Osteoblast (primary cell): ENCODE results near the gene ISL2. TPM values are rescaled to one million over a fixed set of nuclear protein-coding genes. Genes with fewer than 3 reads are reported as not detected.

ENCODE experiments used
- DNase-seq: peaks from one replicate; pipeline ENCODE4 v3.0.0; 2011; ENCODE audit warnings: low spot score, mixed read lengths; ENCODE audit not compliant: insufficient read length; ENCODE audit errors: missing footprints
- H2AFZ ChIP-seq: 2 replicates; pipeline ENCODE4 v1.6.0; 2011; ENCODE audit warnings: mild to moderate bottlenecking, low read length
- H3K27ac ChIP-seq: 2 replicates; pipeline ENCODE4 v1.5.1; 2011; ENCODE audit warnings: mild to moderate bottlenecking, low read depth, low read length, moderate library complexity
- H3K27me3 ChIP-seq: 2 replicates; pipeline ENCODE4 v1.6.0; 2012; ENCODE audit warnings: mild to moderate bottlenecking, control low read depth, inconsistent platforms, low read length, moderate library complexity; ENCODE audit not compliant: insufficient read depth
- H3K36me3 ChIP-seq: 2 replicates; pipeline ENCODE4 v1.5.1; 2011; ENCODE audit warnings: mild to moderate bottlenecking, low read length, control low read depth, moderate library complexity; ENCODE audit not compliant: insufficient read depth
- H3K4me1 ChIP-seq: 2 replicates; pipeline ENCODE4 v1.5.1; 2011; ENCODE audit warnings: mild to moderate bottlenecking, low read length, control low read depth, moderate library complexity; ENCODE audit not compliant: insufficient read depth
- H3K4me2 ChIP-seq: 2 replicates; pipeline ENCODE4 v1.6.0; 2011; ENCODE audit warnings: mild to moderate bottlenecking, low read length; ENCODE audit not compliant: insufficient read depth
- H3K4me3 ChIP-seq: fragments of 200-600 bp; sonication (generic); 3 replicates; pipeline ENCODE4 v1.5.1; 2012; ENCODE audit warnings: mild to moderate bottlenecking, low read length, inconsistent platforms; ENCODE audit not compliant: insufficient read depth
- H3K79me2 ChIP-seq: 2 replicates; pipeline ENCODE4 v1.6.0; 2012; ENCODE audit warnings: mild to moderate bottlenecking, low read length, control low read depth, inconsistent platforms; ENCODE audit not compliant: insufficient read depth
- H3K9me3 ChIP-seq: 2 replicates; pipeline ENCODE4 v1.5.1; 2011; ENCODE audit warnings: low read depth, low read length, control low read depth
- H4K20me1 ChIP-seq: 2 replicates; pipeline ENCODE4 v1.6.0; 2012; ENCODE audit warnings: mild to moderate bottlenecking, low read length, control low read depth; ENCODE audit not compliant: insufficient read depth
- total RNA-seq: library from RNA; depleted of rRNA; stranded (reverse); fragments of >200 nt; gene quantifications from 2 replicates; pipeline ENCODE4 v1.2.3, GENCODE V29; 2012
- TF ChIP-seq, protein P1 (sequence below): IDR thresholded peaks from 2 replicates; pipeline ENCODE4 v1.5.1; 2011; ENCODE audit warnings: mild to moderate bottlenecking, low read depth, low read length, moderate library complexity; ENCODE audit errors: extremely low read depth

The ISL2 gene
- total RNA-seq, 1 donor = 1.1 TPM

DNA sequence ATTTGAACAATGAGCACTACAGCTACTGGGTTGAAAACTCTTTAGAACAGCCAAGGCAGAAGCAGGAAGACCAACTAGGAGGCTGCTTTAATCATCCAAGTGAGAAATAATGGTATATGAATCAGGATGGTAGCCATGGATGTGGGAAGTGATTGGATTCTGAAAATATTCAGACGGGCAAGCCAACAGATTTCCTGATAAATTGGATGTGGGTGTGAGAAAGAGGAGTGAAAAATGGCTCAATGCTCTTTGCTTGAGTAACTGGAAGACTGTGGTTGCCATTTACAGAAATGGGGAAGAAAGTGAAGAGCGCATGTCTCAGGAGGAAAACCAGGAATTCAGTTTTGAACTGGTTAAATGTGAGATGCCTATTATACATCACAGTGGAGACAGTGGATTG is 50.4 kb downstream of the ISL2 start:
- H2AFZ ChIP-seq = no peak overlapping the region
- no peak overlapping the region for H3K27ac ChIP-seq
- no peaks in the 10 kb centered on the region for H3K79me2 ChIP-seq
- no peaks in the 10 kb centered on the region for H3K27me3 ChIP-seq
- H3K4me3 ChIP-seq = no peak overlapping the region
- H3K4me1 ChIP-seq = no peaks in the 10 kb centered on the region
- no peaks in the 10 kb centered on the region for H3K9me3 ChIP-seq
- TF ChIP-seq, protein P1, sequence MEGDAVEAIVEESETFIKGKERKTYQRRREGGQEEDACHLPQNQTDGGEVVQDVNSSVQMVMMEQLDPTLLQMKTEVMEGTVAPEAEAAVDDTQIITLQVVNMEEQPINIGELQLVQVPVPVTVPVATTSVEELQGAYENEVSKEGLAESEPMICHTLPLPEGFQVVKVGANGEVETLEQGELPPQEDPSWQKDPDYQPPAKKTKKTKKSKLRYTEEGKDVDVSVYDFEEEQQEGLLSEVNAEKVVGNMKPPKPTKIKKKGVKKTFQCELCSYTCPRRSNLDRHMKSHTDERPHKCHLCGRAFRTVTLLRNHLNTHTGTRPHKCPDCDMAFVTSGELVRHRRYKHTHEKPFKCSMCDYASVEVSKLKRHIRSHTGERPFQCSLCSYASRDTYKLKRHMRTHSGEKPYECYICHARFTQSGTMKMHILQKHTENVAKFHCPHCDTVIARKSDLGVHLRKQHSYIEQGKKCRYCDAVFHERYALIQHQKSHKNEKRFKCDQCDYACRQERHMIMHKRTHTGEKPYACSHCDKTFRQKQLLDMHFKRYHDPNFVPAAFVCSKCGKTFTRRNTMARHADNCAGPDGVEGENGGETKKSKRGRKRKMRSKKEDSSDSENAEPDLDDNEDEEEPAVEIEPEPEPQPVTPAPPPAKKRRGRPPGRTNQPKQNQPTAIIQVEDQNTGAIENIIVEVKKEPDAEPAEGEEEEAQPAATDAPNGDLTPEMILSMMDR = no peak
- H3K36me3 ChIP-seq = no peaks in the 10 kb centered on the region
- no peaks in the 10 kb centered on the region for H4K20me1 ChIP-seq
- DNase-seq = no peak
- H3K4me2 ChIP-seq = no peak overlapping the region

DNA sequence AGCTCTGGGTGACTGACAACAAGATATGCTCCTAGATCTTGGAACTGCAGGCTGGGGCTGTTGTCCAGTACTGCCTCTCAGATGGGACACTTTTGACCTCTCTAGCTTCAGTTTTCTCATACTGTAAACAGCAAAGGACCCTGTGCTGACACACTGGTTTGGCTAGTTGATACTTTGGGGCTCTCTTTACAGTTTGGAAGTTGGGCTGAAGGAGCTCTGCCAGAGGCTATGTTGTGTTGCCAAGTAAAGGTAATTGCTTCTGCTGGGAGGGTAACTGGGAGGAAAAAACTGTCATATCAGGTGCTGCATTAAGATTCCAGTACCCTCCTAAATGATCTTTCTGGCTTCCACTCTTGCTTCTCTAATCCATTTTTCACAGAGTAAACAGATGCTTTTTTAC is 54.0 kb downstream of the ISL2 start:
- Histone ChIP-seq H3K4me3 (no peak overlapping the region), H3K27me3 (no peaks in the 10 kb centered on the region), H3K4me1 (no peaks in the 10 kb centered on the region), H3K4me2 (no peak overlapping the region), H3K9me3 (no peaks in the 10 kb centered on the region), H3K79me2 (no peaks in the 10 kb centered on the region), H2AFZ (no peak overlapping the region), H3K36me3 (no peaks in the 10 kb centered on the region), H4K20me1 (no peaks in the 10 kb centered on the region), H3K27ac (no peak overlapping the region)
- no peak for DNase-seq
- TF ChIP-seq, protein P1 = no peak

DNA sequence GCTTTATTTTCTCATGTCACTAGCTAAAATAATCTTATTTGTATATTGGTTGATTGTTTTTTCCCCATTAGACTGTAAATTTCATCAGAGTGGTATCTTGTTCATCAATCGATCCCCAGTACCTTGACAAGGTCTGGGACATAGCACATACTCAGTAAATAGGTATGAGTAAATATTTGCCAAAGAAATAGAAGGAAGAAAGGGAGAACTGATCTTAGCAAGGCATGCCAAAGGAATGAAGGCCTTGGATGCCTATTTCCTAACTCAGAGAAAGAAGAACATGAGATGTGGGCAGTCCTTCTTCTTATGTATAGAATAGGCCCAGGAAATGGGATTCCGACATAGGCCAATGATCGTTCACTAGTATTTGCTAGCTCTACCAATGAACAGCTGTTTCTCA is 54.7 kb downstream of the ISL2 start:
- H4K20me1 ChIP-seq = no peaks in the 10 kb centered on the region
- no peaks in the 10 kb centered on the region for H3K4me1 ChIP-seq
- no peak overlapping the region for H2AFZ ChIP-seq
- H3K27ac ChIP-seq = no peak overlapping the region
- no peak overlapping the region for H3K4me3 ChIP-seq
- H3K79me2 ChIP-seq = no peaks in the 10 kb centered on the region
- no peak for DNase-seq
- H3K27me3 ChIP-seq = no peaks in the 10 kb centered on the region
- TF ChIP-seq, protein P1 = no peak
- H3K9me3 ChIP-seq = no peaks in the 10 kb centered on the region
- no peak overlapping the region for H3K4me2 ChIP-seq
- no peaks in the 10 kb centered on the region for H3K36me3 ChIP-seq

DNA sequence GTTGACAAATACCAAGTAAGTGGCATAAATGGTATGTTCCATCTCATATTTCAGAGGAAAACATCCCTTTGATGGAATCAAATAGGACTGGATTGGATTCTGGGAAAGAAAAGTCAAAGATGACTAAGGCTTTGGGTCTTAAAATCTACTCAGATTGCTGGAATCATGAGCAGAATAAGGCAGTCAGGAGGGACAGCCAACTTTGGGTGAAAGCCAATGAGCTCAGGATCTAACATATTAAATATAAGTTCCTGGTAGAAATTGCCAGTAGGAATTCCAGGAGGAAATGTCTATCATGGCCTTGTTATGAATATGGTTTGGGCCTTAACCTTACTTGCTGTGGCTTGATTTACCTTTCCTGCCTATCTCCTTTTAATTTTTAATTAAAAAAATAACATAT is 55.3 kb downstream of the ISL2 start:
- TF ChIP-seq, protein P1 = no peak
- no peaks in the 10 kb centered on the region for H3K4me1 ChIP-seq
- no peaks in the 10 kb centered on the region for H3K27me3 ChIP-seq
- H2AFZ ChIP-seq = no peak overlapping the region
- H3K4me2 ChIP-seq = no peak overlapping the region
- no peak overlapping the region for H3K4me3 ChIP-seq
- no peak overlapping the region for H3K27ac ChIP-seq
- H3K36me3 ChIP-seq = no peaks in the 10 kb centered on the region
- no peak for DNase-seq
- no peaks in the 10 kb centered on the region for H3K9me3 ChIP-seq
- H4K20me1 ChIP-seq = no peaks in the 10 kb centered on the region
- H3K79me2 ChIP-seq = no peaks in the 10 kb centered on the region

Other genes starting within 250 kb of the ISL2 start
- 85.0 and 110 TPM in 2 replicates for gene ETFA, start 25.3 kb upstream of the ISL2 start, total RNA-seq